ENCODE measurements around the gene ATXN2L.

Gene ATXN2L

GRCh38 chr16:28821874-28822519, 802 bp upstream of the ATXN2L start:
- H3K27me3 ChIP-seq = no peaks in the 10 kb centered on the region
- H3K36me3 ChIP-seq = peaks cover 18% of the 10 kb centered on the region
- H3K9me3 ChIP-seq = no peaks in the 10 kb centered on the region
- no peak for TF ChIP-seq CTCF (IDR thresholded peaks at IDR 0.05)
- H3K27ac ChIP-seq = peak overlapping the region; percentile 98
- H3K4me1 ChIP-seq (ENCODE audit: control insufficient read depth in 1 of 2, insufficient read depth in 1 of 2, low read depth in 1 of 2, low read length in 1 of 2) = peaks cover 13 to 20% of the 10 kb centered on the region in 2 experiments
- H3K4me3 ChIP-seq (ENCODE audit: low read depth in 1 of 2, low read length in 1 of 2) = peak overlapping the region; percentile 86 to 93

GRCh38 chr16:28823291-28823872, 583 bp downstream of the ATXN2L start:
- Histone ChIP-seq H3K9me3 (no peaks in the 10 kb centered on the region), H3K4me3 (ENCODE audit: low read depth in 1 of 2, low read length in 1 of 2) (peak overlapping the region; percentile 86 to 93), H3K4me1 (ENCODE audit: control insufficient read depth in 1 of 2, insufficient read depth in 1 of 2, low read depth in 1 of 2, low read length in 1 of 2) (peaks cover 13 to 20% of the 10 kb centered on the region in 2 experiments), H3K36me3 (peaks cover 32% of the 10 kb centered on the region), H3K27ac (peak overlapping the region; percentile 98), H3K27me3 (no peaks in the 10 kb centered on the region)
- peak; percentile 14 for TF ChIP-seq CTCF (IDR thresholded peaks at IDR 0.05)

GRCh38 chr16:28823873-28824716, 1.3 kb downstream of the ATXN2L start:
- H3K9me3 ChIP-seq = no peaks in the 10 kb centered on the region
- TF ChIP-seq CTCF (IDR thresholded peaks at IDR 0.05) = peak; percentile 9
- H3K4me1 ChIP-seq (ENCODE audit: control insufficient read depth in 1 of 2, insufficient read depth in 1 of 2, low read depth in 1 of 2, low read length in 1 of 2) = peaks cover 13 to 20% of the 10 kb centered on the region in 2 experiments
- peaks cover 39% of the 10 kb centered on the region for H3K36me3 ChIP-seq
- peak overlapping the region; percentile 86 to 93 for H3K4me3 ChIP-seq (ENCODE audit: low read depth in 1 of 2, low read length in 1 of 2)
- H3K27ac ChIP-seq = peak overlapping the region; percentile 98
- H3K27me3 ChIP-seq = no peaks in the 10 kb centered on the region

GRCh38 chr16:28824717-28824973, 1.8 kb downstream of the ATXN2L start:
- Histone ChIP-seq H3K36me3 (peaks cover 44% of the 10 kb centered on the region), H3K4me3 (ENCODE audit: low read depth in 1 of 2, low read length in 1 of 2) (peak overlapping the region; percentile 86 to 93), H3K27me3 (no peaks in the 10 kb centered on the region), H3K9me3 (no peaks in the 10 kb centered on the region), H3K4me1 (ENCODE audit: control insufficient read depth in 1 of 2, insufficient read depth in 1 of 2, low read depth in 1 of 2, low read length in 1 of 2) (peaks cover 13 to 20% of the 10 kb centered on the region in 2 experiments), H3K27ac (peak overlapping the region; percentile 98)
- no peak for TF ChIP-seq CTCF (IDR thresholded peaks at IDR 0.05)

GRCh38 chr16:28826141-28826540, 3.3 kb downstream of the ATXN2L start:
- H3K27ac ChIP-seq = no peak overlapping the region
- no peaks in the 10 kb centered on the region for H3K27me3 ChIP-seq
- TF ChIP-seq CTCF (IDR thresholded peaks at IDR 0.05) = no peak
- peaks cover 13 to 20% of the 10 kb centered on the region in 2 experiments for H3K4me1 ChIP-seq (ENCODE audit: control insufficient read depth in 1 of 2, insufficient read depth in 1 of 2, low read depth in 1 of 2, low read length in 1 of 2)
- no peak overlapping the region for H3K4me3 ChIP-seq (ENCODE audit: low read depth in 1 of 2, low read length in 1 of 2)
- no peaks in the 10 kb centered on the region for H3K9me3 ChIP-seq
- H3K36me3 ChIP-seq = peaks cover 59% of the 10 kb centered on the region
